Fibroblast of the aortic adventitia (primary cell): ENCODE data around the gene BCAS3. TPM values are rescaled to one million over a fixed set of nuclear protein-coding genes. Genes with fewer than 3 reads are reported as not detected.
A peak's percentile ranks its signal among the peaks of the same experiment; 100 is the strongest.
"Not testable (repeated sequence)": the region's sequence is repeated elsewhere in the genome, so short reads cannot be mapped to it uniquely, and the experiment has no call there.

Experiments
- DNase-seq: peaks from one replicate; pipeline ENCODE4 v3.0.0-alpha.2; 2010; ENCODE audit warnings: low read depth
- H3K4me3 ChIP-seq: 2 replicates; pipeline ENCODE4 v1.5.1; 2011; ENCODE audit warnings: low read depth, mild to moderate bottlenecking, control low read depth, low read length, moderate library complexity
- CTCF ChIP-seq: IDR thresholded peaks from 2 replicates; pipeline ENCODE4 v1.5.1; 2011; ENCODE audit warnings: mild to moderate bottlenecking, low read length, control low read depth, inconsistent platforms; ENCODE audit not compliant: insufficient read depth
- total RNA-seq: library from RNA; depleted of rRNA; stranded (reverse); fragments of >200 nt; gene quantifications from 2 replicates; pipeline ENCODE4 v1.2.3, GENCODE V29; 2012; ENCODE audit warnings: low replicate concordance

The BCAS3 gene
- total RNA-seq, 1 donor, result 29.6 TPM

- no peak for TF ChIP-seq CTCF
- no peak overlapping the region for H3K4me3 ChIP-seq
- DNase-seq, result no peak
Observed at GRCh38 chr17:60933739-60934138, 256.1 kb downstream of the BCAS3 start.

- no peak overlapping the region for H3K4me3 ChIP-seq
- no peak for TF ChIP-seq CTCF
- no peak for DNase-seq
Observed at GRCh38 chr17:60934723-60935122, 257.1 kb downstream of the BCAS3 start.

DNA sequence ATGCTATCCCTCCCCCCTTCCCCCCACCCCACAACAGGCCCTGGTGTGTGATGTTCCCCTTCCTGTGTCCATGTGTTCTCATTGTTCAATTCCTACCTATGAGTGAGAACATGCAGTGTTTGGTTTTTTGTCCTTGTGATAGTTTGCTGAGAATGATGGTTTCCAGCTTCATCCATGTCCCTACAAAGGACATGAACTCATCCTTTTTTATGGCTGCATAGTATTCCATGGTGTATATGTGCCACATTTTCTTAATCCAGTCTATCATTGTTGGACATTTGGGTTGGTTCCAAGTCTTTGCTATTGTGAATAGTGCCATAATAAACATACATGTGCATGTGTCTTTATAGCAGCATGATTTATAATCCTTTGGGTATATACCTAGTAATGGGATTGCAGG lies 258.3 kb downstream of the BCAS3 start:
- not testable (repeated sequence) for H3K4me3 ChIP-seq, DNase-seq

- H3K4me3 ChIP-seq, result no peak overlapping the region
- no peak for DNase-seq
- TF ChIP-seq CTCF, result no peak
Observed at GRCh38 chr17:60939318-60939717, 261.7 kb downstream of the BCAS3 start.

DNA sequence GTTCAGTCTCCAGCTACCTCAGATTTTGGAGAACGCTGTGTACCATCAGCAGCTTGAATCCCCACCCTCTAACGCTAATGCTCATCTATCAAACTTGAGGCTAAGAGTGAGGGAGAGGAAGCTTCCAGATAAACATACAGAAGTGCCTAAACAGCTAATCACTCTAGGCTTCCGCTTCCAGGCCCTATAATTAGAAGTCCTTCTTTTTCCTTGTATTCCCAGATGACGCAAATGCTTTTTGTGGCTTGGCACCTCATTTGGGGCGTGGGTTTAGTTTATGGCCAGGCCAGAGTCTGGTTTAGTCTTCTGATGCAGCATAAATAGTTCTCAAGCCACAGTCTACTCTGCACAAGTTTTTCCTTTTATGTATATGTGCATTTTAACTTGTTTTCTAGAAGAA lies 263.4 kb downstream of the BCAS3 start:
- peak; percentile 93 for DNase-seq
- no peak for TF ChIP-seq CTCF

DNA sequence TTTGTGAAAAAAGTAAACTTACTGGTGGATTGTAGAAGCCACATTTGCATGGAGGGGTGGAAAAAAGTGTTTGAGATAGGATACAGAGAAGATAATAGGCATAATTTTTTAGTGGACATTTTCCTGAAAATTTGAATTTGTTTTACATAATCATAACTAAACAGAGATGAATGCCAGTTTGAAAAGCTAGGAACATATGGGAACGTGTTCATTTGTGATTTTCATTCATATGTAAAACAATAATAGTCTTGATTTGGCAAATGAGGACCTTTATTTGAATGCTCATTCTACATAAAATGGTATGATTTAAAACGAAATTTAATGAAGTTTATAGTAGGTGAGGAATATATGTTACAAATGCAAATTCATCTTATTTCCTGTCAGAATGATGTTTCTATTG lies 263.9 kb downstream of the BCAS3 start:
- no peak for TF ChIP-seq CTCF
- no peak overlapping the region for H3K4me3 ChIP-seq
- DNase-seq, result no peak

More for the DNA sequence above, 263.4 kb downstream of the BCAS3 start:
- no peak overlapping the region for H3K4me3 ChIP-seq

DNA sequence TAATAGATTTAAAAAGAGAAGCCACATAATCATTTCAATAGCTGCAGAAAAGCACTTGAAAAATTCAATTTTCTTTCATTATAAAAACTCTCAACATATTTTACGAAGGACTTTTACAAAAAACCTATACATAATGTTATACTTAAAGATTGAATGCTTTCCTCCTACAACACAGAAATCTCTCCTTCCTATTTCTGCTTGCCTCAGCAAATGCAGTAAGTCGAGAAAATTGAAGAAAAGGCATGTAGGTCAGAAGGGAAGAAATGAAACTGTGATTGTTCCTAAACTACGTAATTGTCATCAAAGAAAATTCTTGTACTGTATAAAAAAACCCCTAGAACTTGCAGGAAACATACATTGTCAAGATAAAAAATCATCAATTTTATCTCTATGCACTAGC lies 267.1 kb downstream of the BCAS3 start:
- no peak for TF ChIP-seq CTCF
- DNase-seq, result no peak
- H3K4me3 ChIP-seq, result no peak overlapping the region
